CD4-positive, alpha-beta T cell treated with Interferon gamma for 1 hour (primary cell): ENCODE results near the gene ANKMY1.

Experiments used
- DNase-seq: peaks from one replicate; pipeline ENCODE4 v3.0.0-alpha.2; 2020

Gene ANKMY1

DNA sequence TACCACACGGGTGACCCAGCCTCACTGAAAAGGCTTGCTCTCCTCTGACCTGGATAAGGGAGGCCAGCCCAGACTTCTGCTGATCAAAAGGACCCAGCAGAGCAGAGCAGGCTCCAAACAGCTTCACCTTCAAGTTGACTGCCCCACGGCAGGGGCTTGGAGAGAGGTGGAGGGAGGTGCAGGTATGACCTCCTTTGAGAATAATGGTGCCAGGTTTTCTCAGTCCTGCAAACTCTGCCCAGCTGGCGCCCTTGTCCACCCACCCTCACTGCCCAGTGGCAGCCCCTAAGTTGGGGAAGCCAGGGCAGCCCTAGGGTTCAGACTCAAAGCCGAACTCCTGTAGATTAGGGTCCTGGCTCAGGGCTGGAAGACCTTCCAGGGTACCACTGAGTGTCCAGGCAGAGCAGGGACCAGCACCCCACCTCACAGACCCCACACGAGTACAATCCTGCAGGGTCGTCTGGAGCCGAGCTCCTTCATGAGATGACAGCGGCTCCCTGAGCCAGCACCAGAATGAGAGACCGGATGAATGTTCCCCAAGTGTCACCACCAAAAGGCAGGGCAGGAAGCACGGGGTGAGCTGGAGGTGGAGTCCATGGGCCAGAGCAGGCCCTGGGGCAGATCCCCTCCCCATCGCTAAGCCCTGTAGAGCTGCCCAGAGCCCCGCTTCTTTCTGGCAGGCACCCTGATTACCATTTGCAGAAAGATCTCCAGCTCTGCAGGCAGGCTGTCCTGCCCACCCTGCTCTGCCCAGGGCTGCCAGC lies 125.9 kb downstream of the ANKMY1 start:
- no peak for DNase-seq

DNA sequence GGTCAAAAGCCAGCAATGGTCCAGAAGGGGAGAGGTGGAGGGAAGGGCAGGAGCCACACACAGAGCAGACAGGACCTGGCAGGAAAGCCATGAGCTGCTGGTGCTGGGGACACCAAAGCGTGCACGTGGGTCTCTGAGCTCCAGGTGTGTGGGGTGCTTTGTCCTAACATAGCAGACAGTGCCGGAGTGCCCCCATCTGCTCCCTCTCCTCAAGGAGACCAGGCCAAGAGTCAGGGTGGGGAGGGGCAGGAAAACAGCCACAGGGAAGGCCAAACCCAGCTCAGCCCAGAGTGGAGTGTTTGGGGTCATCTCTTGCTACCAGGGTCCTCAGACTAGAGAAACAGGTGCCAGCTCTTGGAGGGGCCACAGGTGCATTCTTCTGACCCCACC lies 126.5 kb downstream of the ANKMY1 start:
- DNase-seq = no peak

DNA sequence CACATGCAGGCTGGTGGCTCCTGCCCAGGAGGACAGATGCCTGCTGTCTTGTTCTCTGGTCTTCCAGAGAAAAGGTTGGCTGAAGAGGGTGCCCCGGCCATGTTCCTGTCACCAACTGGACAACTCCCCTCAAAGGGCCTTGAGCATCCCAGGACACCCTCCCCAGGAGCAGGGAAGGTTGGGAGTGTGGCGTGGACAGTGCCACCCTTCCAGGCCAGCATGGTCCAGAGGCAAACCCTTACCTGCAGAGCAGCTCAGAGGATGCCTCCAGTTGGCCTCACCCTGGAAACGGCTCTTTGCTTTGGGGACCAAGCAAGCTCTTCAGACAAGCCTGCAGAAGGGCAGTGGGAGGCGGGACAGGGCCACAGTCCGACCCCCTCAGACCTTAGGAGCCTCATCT lies 127.2 kb downstream of the ANKMY1 start:
- no peak for DNase-seq

GRCh38 chr2:240429872-240430491 lies 127.8 kb downstream of the ANKMY1 start:
- DNase-seq = no peak
